Immature natural killer cell (primary cell): Measurements from ENCODE around the gene H6PD. TPM values are rescaled to one million over a fixed set of nuclear protein-coding genes. Genes with fewer than 3 reads are reported as not detected.

Experiments used
- DNase-seq, 3 donors: peaks; one replicate each; pipeline ENCODE4 v3.0.0; 2022; ENCODE audit warnings: mixed read lengths in 1 of 3
- H3K27ac Mint-ChIP-seq, 6 donors: one replicate each; pipeline ENCODE4 v1.8.0; 2020; ENCODE audit warnings: mixed read lengths in 6 of 6, mild to moderate bottlenecking in 5 of 6, inconsistent platforms in 4 of 6, moderate library complexity in 3 of 6
- H3K27me3 Mint-ChIP-seq, 3 donors: one replicate each; pipeline ENCODE4 v1.8.0; 2020 to 2021; ENCODE audit warnings: low read depth in 3 of 3, mild to moderate bottlenecking in 3 of 3, mixed read lengths in 3 of 3, moderate library complexity in 3 of 3, inconsistent platforms in 1 of 3
- H3K36me3 Mint-ChIP-seq, 3 donors: one replicate each; pipeline ENCODE4 v1.8.0; 2020; ENCODE audit warnings: mixed read lengths in 3 of 3, inconsistent platforms in 2 of 3, mild to moderate bottlenecking in 2 of 3
- H3K4me1 Mint-ChIP-seq, 2 donors: one replicate each; pipeline ENCODE4 v1.8.0; 2020; ENCODE audit warnings: inconsistent platforms in 2 of 2, mild to moderate bottlenecking in 2 of 2, mixed read lengths in 2 of 2, moderate library complexity in 1 of 2
- H3K4me3 Mint-ChIP-seq, 5 donors: one replicate each; pipeline ENCODE4 v1.8.0; 2020; ENCODE audit warnings: mild to moderate bottlenecking in 5 of 5, mixed read lengths in 5 of 5, inconsistent platforms in 3 of 5, moderate library complexity in 3 of 5
- H3K9me3 Mint-ChIP-seq, 6 donors: one replicate each; pipeline ENCODE4 v1.8.0; 2020; ENCODE audit warnings: mild to moderate bottlenecking in 6 of 6, mixed read lengths in 6 of 6, inconsistent platforms in 4 of 6, moderate library complexity in 3 of 6
- polyA plus RNA-seq, 3 donors: library from polyadenylated mRNA; unstranded; fragments of 300-500 nt; fragmentation: Illumina TruSeq; gene quantifications; one replicate each; pipeline ENCODE4 v1.2.3, GENCODE V29; 2021

H6PD gene
- polyA plus RNA-seq, 3 donors from 2014 or later, result 6.2 to 15.4 (median 9.0) TPM

GRCh38 chr1:9247894-9248293 is 13.3 kb downstream of the H6PD start:
- Mint-ChIP-seq H3K27ac (no peak overlapping the region), H3K36me3 (peaks cover 0 to 13% (median 3%) of the 10 kb centered on the region in 3 donors), H3K4me1 (peaks cover 8 to 9% of the 10 kb centered on the region in 2 donors), H3K27me3 (no peaks in the 10 kb centered on the region), H3K4me3 (no peak overlapping the region), H3K9me3 (no peaks in the 10 kb centered on the region)
- no peak for DNase-seq

- H3K27ac Mint-ChIP-seq, result peak overlapping the region in 1 of 6 donors; percentile 7
- no peaks in the 10 kb centered on the region for H3K9me3 Mint-ChIP-seq
- H3K36me3 Mint-ChIP-seq, result peaks cover 0 to 13% (median 3%) of the 10 kb centered on the region in 3 donors
- H3K27me3 Mint-ChIP-seq, result no peaks in the 10 kb centered on the region
- DNase-seq, result no peak
- no peak overlapping the region for H3K4me3 Mint-ChIP-seq
- H3K4me1 Mint-ChIP-seq, result peaks cover 8 to 9% of the 10 kb centered on the region in 2 donors
Measured at GRCh38 chr1:9248341-9249262, 14.0 kb downstream of the H6PD start.

- no peaks in the 10 kb centered on the region for H3K9me3 Mint-ChIP-seq
- peaks cover 0 to 13% (median 3%) of the 10 kb centered on the region in 3 donors for H3K36me3 Mint-ChIP-seq
- no peaks in the 10 kb centered on the region for H3K27me3 Mint-ChIP-seq
- H3K4me3 Mint-ChIP-seq, result no peak overlapping the region
- peak overlapping the region in 1 of 6 donors; percentile 7 for H3K27ac Mint-ChIP-seq
- DNase-seq, result no peak
- H3K4me1 Mint-ChIP-seq, result peaks cover 8 to 9% of the 10 kb centered on the region in 2 donors
Measured at GRCh38 chr1:9249263-9249533, 14.6 kb downstream of the H6PD start.

- H3K4me3 Mint-ChIP-seq, result no peak overlapping the region
- peaks cover 0 to 13% (median 3%) of the 10 kb centered on the region in 3 donors for H3K36me3 Mint-ChIP-seq
- H3K27ac Mint-ChIP-seq, result no peak overlapping the region
- peak in 1 of 3 donors; percentile 20 for DNase-seq
- no peaks in the 10 kb centered on the region for H3K9me3 Mint-ChIP-seq
- peaks cover 3 to 8% of the 10 kb centered on the region in 2 donors for H3K4me1 Mint-ChIP-seq
- H3K27me3 Mint-ChIP-seq, result no peaks in the 10 kb centered on the region
Measured at GRCh38 chr1:9249534-9250410, 15.2 kb downstream of the H6PD start.

- Mint-ChIP-seq H3K27ac (no peak overlapping the region), H3K9me3 (no peaks in the 10 kb centered on the region), H3K27me3 (no peaks in the 10 kb centered on the region), H3K4me1 (peaks cover 0 to 7% of the 10 kb centered on the region in 2 donors), H3K36me3 (peaks cover 0 to 13% (median 3%) of the 10 kb centered on the region in 3 donors), H3K4me3 (no peak overlapping the region)
- no peak for DNase-seq
Measured at GRCh38 chr1:9250411-9251381, 16.1 kb downstream of the H6PD start.

- H3K27me3 Mint-ChIP-seq, result no peaks in the 10 kb centered on the region
- H3K27ac Mint-ChIP-seq, result no peak overlapping the region
- peaks cover 0 to 7% of the 10 kb centered on the region in 2 donors for H3K4me1 Mint-ChIP-seq
- H3K36me3 Mint-ChIP-seq, result peaks cover 0 to 13% (median 3%) of the 10 kb centered on the region in 3 donors
- H3K4me3 Mint-ChIP-seq, result no peak overlapping the region
- no peak for DNase-seq
- H3K9me3 Mint-ChIP-seq, result no peaks in the 10 kb centered on the region
Measured at GRCh38 chr1:9251501-9251900, 16.9 kb downstream of the H6PD start.

- H3K4me1 Mint-ChIP-seq, result peaks cover 7 to 13% of the 10 kb centered on the region in 2 donors
- H3K27me3 Mint-ChIP-seq, result no peaks in the 10 kb centered on the region
- peaks cover 0 to 8% (median 3%) of the 10 kb centered on the region in 3 donors for H3K36me3 Mint-ChIP-seq
- H3K27ac Mint-ChIP-seq, result no peak overlapping the region
- H3K9me3 Mint-ChIP-seq, result no peaks in the 10 kb centered on the region
- no peak for DNase-seq
- no peak overlapping the region for H3K4me3 Mint-ChIP-seq
Measured at GRCh38 chr1:9253004-9253403, 18.4 kb downstream of the H6PD start.

- H3K27ac Mint-ChIP-seq, result no peak overlapping the region
- no peaks in the 10 kb centered on the region for H3K27me3 Mint-ChIP-seq
Measured at GRCh38 chr1:9253453-9254105, 19.0 kb downstream of the H6PD start.

GRCh38 chr1:9256332-9256731 is 21.8 kb downstream of the H6PD start:
- Mint-ChIP-seq H3K27me3 (peaks cover 0 to 2% (median 1%) of the 10 kb centered on the region in 3 donors), H3K36me3 (peaks cover 0 to 9% (median 0%) of the 10 kb centered on the region in 3 donors), H3K27ac (no peak overlapping the region), H3K4me3 (no peak overlapping the region), H3K4me1 (peaks cover 31 to 35% of the 10 kb centered on the region in 2 donors), H3K9me3 (no peaks in the 10 kb centered on the region)
- DNase-seq, result no peak

More at GRCh38 chr1:9253453-9254105, 19.0 kb downstream of the H6PD start:
- H3K4me3 Mint-ChIP-seq, result no peak overlapping the region
- H3K9me3 Mint-ChIP-seq, result no peaks in the 10 kb centered on the region
- DNase-seq, result no peak
- peaks cover 0 to 10% (median 3%) of the 10 kb centered on the region in 3 donors for H3K36me3 Mint-ChIP-seq
- peaks cover 12 to 19% of the 10 kb centered on the region in 2 donors for H3K4me1 Mint-ChIP-seq

- no peaks in the 10 kb centered on the region for H3K9me3 Mint-ChIP-seq
- peak overlapping the region in 2 of 6 donors; percentile 36 to 55 for H3K27ac Mint-ChIP-seq
- peaks cover 0 to 2% (median 1%) of the 10 kb centered on the region in 3 donors for H3K27me3 Mint-ChIP-seq
- peaks cover 0 to 9% (median 0%) of the 10 kb centered on the region in 3 donors for H3K36me3 Mint-ChIP-seq
- H3K4me3 Mint-ChIP-seq, result no peak overlapping the region
- DNase-seq, result no peak
- peaks cover 31 to 35% of the 10 kb centered on the region in 2 donors for H3K4me1 Mint-ChIP-seq
Measured at GRCh38 chr1:9257851-9258250, 23.3 kb downstream of the H6PD start.

GRCh38 chr1:9258629-9259028 is 24.1 kb downstream of the H6PD start:
- H3K27me3 Mint-ChIP-seq, result peaks cover 0 to 2% (median 1%) of the 10 kb centered on the region in 3 donors
- DNase-seq, result no peak
- H3K27ac Mint-ChIP-seq, result peak overlapping the region in 3 of 6 donors; percentile 10 to 50 (median 36)
- peaks cover 31 to 35% of the 10 kb centered on the region in 2 donors for H3K4me1 Mint-ChIP-seq
- peaks cover 0 to 9% (median 0%) of the 10 kb centered on the region in 3 donors for H3K36me3 Mint-ChIP-seq
- H3K4me3 Mint-ChIP-seq, result peak overlapping the region in 1 of 5 donors; percentile 2
- no peaks in the 10 kb centered on the region for H3K9me3 Mint-ChIP-seq

- Mint-ChIP-seq H3K27ac (peak overlapping the region in 2 of 6 donors; percentile 3 to 41), H3K4me1 (peaks cover 28 to 35% of the 10 kb centered on the region in 2 donors), H3K36me3 (peaks cover under 1 to 13% (median 5%) of the 10 kb centered on the region in 3 donors), H3K27me3 (peaks cover 0 to 2% (median 1%) of the 10 kb centered on the region in 3 donors), H3K4me3 (no peak overlapping the region), H3K9me3 (no peaks in the 10 kb centered on the region)
- DNase-seq, result no peak
Measured at GRCh38 chr1:9260059-9260766, 25.6 kb downstream of the H6PD start.
